HEK293 (cell line): ENCODE results near the gene MEIG1.

ENCODE experiments used
- CTCF ChIA-PET: fragments of 350-600 bp; formaldehyde crosslinking; extraction: SDS; loops from one replicate; lab custom pipeline; 2021; ENCODE audit warnings: antibody characterized with exemption; lab: Yijun Ruan, JAX
- POLR2A ChIA-PET: fragments of 300-600 bp; formaldehyde crosslinking; extraction: SDS; loops from one replicate; lab custom pipeline; 2020; ENCODE audit warnings: antibody characterized with exemption, inconsistent platforms; lab: Yijun Ruan, JAX
- H3K27ac ChIP-seq: fragments of 200-500 bp; sonication (Bioruptor generic); 2 replicates; pipeline ENCODE4 v1.5.1; 2014; ENCODE audit warnings: low read depth, low read length, control low read depth, inconsistent platforms; ENCODE audit errors: extremely low read depth
- H3K36me3 ChIP-seq, 2 experiments: fragments of 200-500 bp in 1 of 2; sonication (Bioruptor generic) in 1 of 2; 1 replicate in 1 of 2; 2 replicates in 1 of 2; pipeline ENCODE4 v1.5.1; 2014 to 2017; ENCODE audit warnings: inconsistent platforms in 2 of 2, low read length in 2 of 2; ENCODE audit not compliant: control insufficient read depth in 2 of 2, insufficient read depth in 1 of 2
- H3K4me1 ChIP-seq: fragments of 200-500 bp; sonication (Bioruptor generic); 2 replicates; pipeline ENCODE4 v1.5.1; 2014; ENCODE audit warnings: mild to moderate bottlenecking, low read length, inconsistent platforms; ENCODE audit not compliant: control insufficient read depth, insufficient read depth
- H3K4me3 ChIP-seq: 2 replicates; pipeline ENCODE4 v1.5.1; 2011; ENCODE audit warnings: low read depth, mild to moderate bottlenecking, control low read depth, low read length, moderate library complexity
- H3K9me3 ChIP-seq: fragments of 200-500 bp; sonication (Bioruptor generic); 2 replicates; pipeline ENCODE4 v1.5.1; 2014; ENCODE audit warnings: low read depth, low read length, inconsistent platforms; ENCODE audit not compliant: control insufficient read depth, insufficient read depth
- GLI4 ChIP-seq: fragments of 450-650 bp; formaldehyde crosslinking; IDR thresholded peaks from 2 replicates; pipeline ENCODE4 v1.5.1; 2016; ENCODE audit warnings: missing biosample characterization, missing genetic modification characterization
- GLIS1 ChIP-seq: fragments of 450-650 bp; formaldehyde crosslinking; IDR thresholded peaks from 2 replicates; pipeline ENCODE4 v1.5.1; 2016; ENCODE audit warnings: missing biosample characterization, missing genetic modification characterization
- IKZF3 ChIP-seq: fragments of 450-650 bp; IDR thresholded peaks from 2 replicates; pipeline ENCODE4 v1.5.0; 2018; ENCODE audit warnings: missing biosample characterization, mild to moderate bottlenecking, missing genetic modification characterization, moderate library complexity
- SETDB1 ChIP-seq: IDR thresholded peaks from one replicate; pipeline ENCODE4 v1.6.1; 2017; ENCODE audit warnings: mild to moderate bottlenecking, low read length, moderate library complexity, mixed read lengths; ENCODE audit not compliant: insufficient read length
- SP7 ChIP-seq: fragments of 450-650 bp; formaldehyde crosslinking; IDR thresholded peaks from 2 replicates; pipeline ENCODE4 v1.5.1; 2016; ENCODE audit warnings: missing biosample characterization, missing genetic modification characterization
- WT1 ChIP-seq: fragments of 450-650 bp; formaldehyde crosslinking; IDR thresholded peaks from 2 replicates; pipeline ENCODE4 v1.5.1; 2016; ENCODE audit warnings: missing biosample characterization, missing genetic modification characterization
- YY1 ChIP-seq: fragments of 450-650 bp; formaldehyde crosslinking; IDR thresholded peaks from 2 replicates; pipeline ENCODE4 v1.5.1; 2018; ENCODE audit warnings: missing biosample characterization, missing genetic modification characterization
- ZBTB17 ChIP-seq: fragments of 450-650 bp; formaldehyde crosslinking; IDR thresholded peaks from 2 replicates; pipeline ENCODE4 v1.5.1; 2016; ENCODE audit warnings: missing biosample characterization, missing genetic modification characterization
- ZFHX2 ChIP-seq: fragments of 450-650 bp; formaldehyde crosslinking; conservative IDR thresholded peaks from 2 replicates; pipeline ENCODE4 v1.5.1; 2016; ENCODE audit warnings: missing biosample characterization, missing genetic modification characterization
- ZFP69B ChIP-seq: fragments of 450-650 bp; formaldehyde crosslinking; IDR thresholded peaks from 2 replicates; pipeline ENCODE4 v1.5.1; 2016; ENCODE audit warnings: missing biosample characterization, missing genetic modification characterization
- ZNF157 ChIP-seq: fragments of 450-650 bp; formaldehyde crosslinking; IDR thresholded peaks from 2 replicates; pipeline ENCODE4 v1.5.1; 2016; ENCODE audit warnings: missing biosample characterization, missing genetic modification characterization
- ZNF202 ChIP-seq: fragments of 450-650 bp; formaldehyde crosslinking; IDR thresholded peaks from 2 replicates; pipeline ENCODE4 v1.5.1; 2016; ENCODE audit warnings: missing biosample characterization, missing genetic modification characterization, borderline replicate concordance
- ZNF239 ChIP-seq: fragments of 450-650 bp; formaldehyde crosslinking; IDR thresholded peaks from 2 replicates; pipeline ENCODE4 v1.5.1; 2016; ENCODE audit warnings: missing biosample characterization, missing genetic modification characterization
- ZNF266 ChIP-seq: fragments of 450-650 bp; formaldehyde crosslinking; IDR thresholded peaks from 2 replicates; pipeline ENCODE4 v1.5.1; 2016; ENCODE audit warnings: missing biosample characterization, missing genetic modification characterization, low read depth
- ZNF324 ChIP-seq: fragments of 450-650 bp; formaldehyde crosslinking; IDR thresholded peaks from 2 replicates; pipeline ENCODE4 v1.5.1; 2016; ENCODE audit warnings: missing biosample characterization, missing genetic modification characterization
- ZNF335 ChIP-seq: fragments of 450-650 bp; formaldehyde crosslinking; conservative IDR thresholded peaks from 2 replicates; pipeline ENCODE4 v1.5.1; 2016; ENCODE audit warnings: missing biosample characterization, missing genetic modification characterization
- ZNF529 ChIP-seq: fragments of 450-650 bp; formaldehyde crosslinking; IDR thresholded peaks from 2 replicates; pipeline ENCODE4 v1.5.1; 2017; ENCODE audit warnings: missing genetic modification characterization, missing biosample characterization; ENCODE audit not compliant: insufficient replicate concordance
- ZNF549 ChIP-seq: fragments of 450-650 bp; IDR thresholded peaks from 2 replicates; pipeline ENCODE4 v1.5.1; 2018; ENCODE audit warnings: missing biosample characterization, missing genetic modification characterization, mild to moderate bottlenecking, inconsistent platforms, moderate library complexity
- ZNF555 ChIP-seq: fragments of 450-650 bp; formaldehyde crosslinking; conservative IDR thresholded peaks from 2 replicates; pipeline ENCODE4 v1.5.1; 2017; ENCODE audit warnings: missing biosample characterization, mild to moderate bottlenecking, missing genetic modification characterization, inconsistent platforms
- ZNF560 ChIP-seq: fragments of 450-650 bp; formaldehyde crosslinking; IDR thresholded peaks from 2 replicates; pipeline ENCODE4 v1.5.1; 2017; ENCODE audit warnings: missing biosample characterization, missing genetic modification characterization, borderline replicate concordance
- ZNF585B ChIP-seq: fragments of 450-650 bp; formaldehyde crosslinking; IDR thresholded peaks from 2 replicates; pipeline ENCODE4 v1.5.1; 2016; ENCODE audit warnings: missing biosample characterization, missing genetic modification characterization
- ZNF624 ChIP-seq: fragments of 450-650 bp; formaldehyde crosslinking; IDR thresholded peaks from 2 replicates; pipeline ENCODE4 v1.5.1; 2017; ENCODE audit warnings: missing biosample characterization, missing genetic modification characterization
- ZNF629 ChIP-seq: fragments of 450-650 bp; formaldehyde crosslinking; IDR thresholded peaks from 2 replicates; pipeline ENCODE4 v1.5.1; 2017; ENCODE audit warnings: missing biosample characterization, missing genetic modification characterization
- ZNF658 ChIP-seq: fragments of 450-650 bp; formaldehyde crosslinking; IDR thresholded peaks from 2 replicates; pipeline ENCODE4; 2016; ENCODE audit warnings: missing biosample characterization, missing genetic modification characterization
- ZNF664 ChIP-seq: fragments of 450-650 bp; formaldehyde crosslinking; IDR thresholded peaks from 2 replicates; pipeline ENCODE4 v1.5.1; 2016; ENCODE audit warnings: missing biosample characterization, missing genetic modification characterization
- ZNF76 ChIP-seq: fragments of 450-650 bp; formaldehyde crosslinking; IDR thresholded peaks from 2 replicates; pipeline ENCODE4; 2016; ENCODE audit warnings: low read depth, missing biosample characterization, missing genetic modification characterization, borderline replicate concordance
- ZNF776 ChIP-seq: fragments of 450-650 bp; formaldehyde crosslinking; IDR thresholded peaks from 2 replicates; pipeline ENCODE4 v1.5.0; 2017; ENCODE audit warnings: missing biosample characterization, missing genetic modification characterization, borderline replicate concordance
- ZNF777 ChIP-seq: fragments of 450-650 bp; formaldehyde crosslinking; IDR thresholded peaks from 2 replicates; pipeline ENCODE4 v1.5.1; 2017; ENCODE audit warnings: missing biosample characterization, missing genetic modification characterization, borderline replicate concordance
- ZNF830 ChIP-seq: fragments of 450-650 bp; IDR thresholded peaks from 2 replicates; pipeline ENCODE4 v1.5.0; 2018; ENCODE audit warnings: missing biosample characterization, missing genetic modification characterization, low read depth, mild to moderate bottlenecking, moderate library complexity
- TF ChIP-seq, protein P1 (sequence below): fragments of 450-650 bp; formaldehyde crosslinking; IDR thresholded peaks from 2 replicates; pipeline ENCODE4 v1.5.1; 2017; ENCODE audit warnings: missing biosample characterization, missing genetic modification characterization
- TF ChIP-seq, protein P2 (sequence below): fragments of 450-650 bp; formaldehyde crosslinking; IDR thresholded peaks from 2 replicates; pipeline ENCODE4 v1.5.1; 2016; ENCODE audit warnings: missing biosample characterization, missing genetic modification characterization

MEIG1 gene

DNA sequence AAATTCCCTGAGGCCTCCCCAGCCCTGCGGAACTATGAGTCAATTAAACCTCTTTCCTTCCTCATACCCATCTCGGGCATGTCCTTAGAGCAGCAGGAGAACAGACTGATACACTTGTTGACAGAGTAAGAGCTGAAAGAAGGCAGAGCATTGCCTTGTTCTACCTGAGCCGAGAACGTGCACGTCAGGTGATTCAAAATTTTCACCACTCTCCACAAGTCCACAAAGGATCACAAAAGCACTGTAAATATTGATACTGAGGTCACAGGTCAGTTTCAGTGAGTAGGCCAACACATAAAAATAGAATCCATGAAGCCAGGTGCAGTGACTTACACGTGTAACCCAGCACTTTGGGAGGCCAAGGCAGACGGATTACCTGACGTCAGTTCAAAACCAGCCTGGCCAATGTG is 33.1 kb upstream of the MEIG1 start:
- Histone ChIP-seq H3K4me1 (no peaks in the 10 kb centered on the region), H3K36me3 (peaks cover 65 to 81% of the 10 kb centered on the region in 2 experiments), H3K4me3 (no peak overlapping the region), H3K9me3 (no peaks in the 10 kb centered on the region), H3K27ac (no peak overlapping the region)
- ChIA-PET POLR2A (no interaction called here), CTCF (no interaction called here)
- TF ChIP-seq ZNF555 (tag by site-specific recombination) (no peak), IKZF3 (no peak), ZFP69B (tag by site-specific recombination) (no peak), SP7 (tag by site-specific recombination) (no peak), ZNF624 (tag by site-specific recombination) (no peak), ZNF324 (no peak)

DNA sequence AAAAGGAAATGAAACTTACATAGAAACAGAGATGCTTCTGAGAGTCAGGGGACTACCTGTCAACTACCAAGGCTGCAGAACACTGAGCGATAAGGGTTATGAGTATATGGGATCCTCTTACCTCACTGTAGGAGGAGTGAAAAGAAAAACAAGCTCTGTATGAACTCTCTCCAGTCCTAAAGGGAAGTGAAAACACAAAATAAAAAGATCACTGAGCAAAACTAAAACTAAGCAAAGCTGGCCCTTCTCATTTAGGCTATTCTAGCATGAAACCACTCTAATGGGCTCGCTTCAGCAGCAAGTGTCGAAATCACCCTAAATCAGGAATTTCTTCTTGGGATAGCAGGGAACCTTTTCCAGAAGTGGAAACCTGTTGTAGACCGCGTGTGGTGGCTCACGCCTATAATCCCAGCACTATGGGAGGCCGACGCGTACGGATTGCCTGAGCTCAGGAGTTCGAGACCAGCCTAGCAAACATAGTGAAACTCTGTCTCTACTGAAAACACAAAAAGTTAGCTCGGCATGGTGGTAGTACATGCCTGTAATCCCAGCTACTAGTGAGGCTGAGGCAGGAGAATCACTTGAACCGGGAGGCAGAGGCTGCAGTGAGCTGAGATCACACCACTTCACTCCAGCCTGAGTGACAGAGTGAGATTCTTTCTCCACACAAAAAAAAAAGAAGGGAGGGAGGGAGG is 32.3 kb upstream of the MEIG1 start:
- POLR2A ChIA-PET = no interaction called here
- TF ChIP-seq ZNF239 (tag by site-specific recombination) (no peak), ZNF529 (no peak), ZNF658 (tag by site-specific recombination) (no peak), IKZF3 (no peak), WT1 (no peak), ZNF585B (tag by site-specific recombination) (no peak), ZBTB17 (tag by site-specific recombination) (no peak), ZNF560 (no peak), YY1 (tag by site-specific recombination) (no peak), ZNF777 (tag by site-specific recombination) (no peak)
- TF ChIP-seq, protein P1, sequence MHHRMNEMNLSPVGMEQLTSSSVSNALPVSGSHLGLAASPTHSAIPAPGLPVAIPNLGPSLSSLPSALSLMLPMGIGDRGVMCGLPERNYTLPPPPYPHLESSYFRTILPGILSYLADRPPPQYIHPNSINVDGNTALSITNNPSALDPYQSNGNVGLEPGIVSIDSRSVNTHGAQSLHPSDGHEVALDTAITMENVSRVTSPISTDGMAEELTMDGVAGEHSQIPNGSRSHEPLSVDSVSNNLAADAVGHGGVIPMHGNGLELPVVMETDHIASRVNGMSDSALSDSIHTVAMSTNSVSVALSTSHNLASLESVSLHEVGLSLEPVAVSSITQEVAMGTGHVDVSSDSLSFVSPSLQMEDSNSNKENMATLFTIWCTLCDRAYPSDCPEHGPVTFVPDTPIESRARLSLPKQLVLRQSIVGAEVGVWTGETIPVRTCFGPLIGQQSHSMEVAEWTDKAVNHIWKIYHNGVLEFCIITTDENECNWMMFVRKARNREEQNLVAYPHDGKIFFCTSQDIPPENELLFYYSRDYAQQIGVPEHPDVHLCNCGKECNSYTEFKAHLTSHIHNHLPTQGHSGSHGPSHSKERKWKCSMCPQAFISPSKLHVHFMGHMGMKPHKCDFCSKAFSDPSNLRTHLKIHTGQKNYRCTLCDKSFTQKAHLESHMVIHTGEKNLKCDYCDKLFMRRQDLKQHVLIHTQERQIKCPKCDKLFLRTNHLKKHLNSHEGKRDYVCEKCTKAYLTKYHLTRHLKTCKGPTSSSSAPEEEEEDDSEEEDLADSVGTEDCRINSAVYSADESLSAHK = no peak
- TF ChIP-seq, all 188 proteins: peak for 0
- Histone ChIP-seq H3K4me3 (no peak overlapping the region), H3K4me1 (no peaks in the 10 kb centered on the region), H3K9me3 (no peaks in the 10 kb centered on the region), H3K36me3 (peaks cover 67 to 81% of the 10 kb centered on the region in 2 experiments), H3K27ac (no peak overlapping the region)
- CTCF ChIA-PET = interaction anchor here (0.7 kb wide), 1 partner anchor 20 kb away, joined by 4 read pairs; no protein-coding TSS in a partner anchor

DNA sequence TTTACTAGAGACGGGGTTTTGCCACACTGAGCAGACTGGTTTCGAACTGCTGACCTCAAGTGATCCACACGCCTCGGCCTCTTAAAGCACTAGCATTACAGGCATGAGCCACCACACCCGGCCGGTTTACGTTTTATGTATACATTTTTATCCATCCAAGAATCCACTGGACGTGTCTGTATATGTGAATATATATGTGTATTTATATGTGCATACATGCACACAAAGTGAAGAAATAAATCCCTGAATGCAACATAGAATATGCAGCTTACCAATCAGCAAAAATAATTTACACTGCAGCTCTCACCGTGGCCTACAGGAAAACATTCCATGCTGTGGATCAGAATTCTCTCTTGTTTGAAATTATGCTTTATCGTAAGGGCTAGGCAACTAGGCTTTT is 28.6 kb upstream of the MEIG1 start:
- no peak for TF ChIP-seq GLI4 (tag by site-specific recombination)
- TF ChIP-seq, protein P2, sequence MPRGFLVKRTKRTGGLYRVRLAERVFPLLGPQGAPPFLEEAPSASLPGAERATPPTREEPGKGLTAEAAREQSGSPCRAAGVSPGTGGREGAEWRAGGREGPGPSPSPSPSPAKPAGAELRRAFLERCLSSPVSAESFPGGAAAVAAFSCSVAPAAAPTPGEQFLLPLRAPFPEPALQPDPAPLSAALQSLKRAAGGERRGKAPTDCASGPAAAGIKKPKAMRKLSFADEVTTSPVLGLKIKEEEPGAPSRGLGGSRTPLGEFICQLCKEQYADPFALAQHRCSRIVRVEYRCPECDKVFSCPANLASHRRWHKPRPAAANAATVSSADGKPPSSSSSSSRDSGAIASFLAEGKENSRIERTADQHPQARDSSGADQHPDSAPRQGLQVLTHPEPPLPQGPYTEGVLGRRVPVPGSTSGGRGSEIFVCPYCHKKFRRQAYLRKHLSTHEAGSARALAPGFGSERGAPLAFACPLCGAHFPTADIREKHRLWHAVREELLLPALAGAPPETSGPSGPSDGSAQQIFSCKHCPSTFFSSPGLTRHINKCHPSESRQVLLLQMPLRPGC (tag by site-specific recombination) = no peak
- no peak for TF ChIP-seq SETDB1
- no peak for TF ChIP-seq ZNF157
- no peak for TF ChIP-seq ZNF202 (tag by site-specific recombination)
- TF ChIP-seq ZNF549 (tag by site-specific recombination) = no peak
- TF ChIP-seq ZNF629 (tag by site-specific recombination) = no peak
- no peak for TF ChIP-seq ZNF664 (tag by site-specific recombination)
- TF ChIP-seq ZNF76 (tag by site-specific recombination) = no peak
- TF ChIP-seq GLIS1 (tag by site-specific recombination) = no peak
- TF ChIP-seq ZNF266 (tag by site-specific recombination) = no peak
- no peak for TF ChIP-seq ZNF830 (tag by site-specific recombination)
- TF ChIP-seq ZNF776 (tag by site-specific recombination) = no peak
- no peak for TF ChIP-seq ZNF335 (tag by site-specific recombination)
- TF ChIP-seq ZFHX2 (tag by site-specific recombination) = no peak
- TF ChIP-seq ZNF624 (tag by site-specific recombination) = no peak
- TF ChIP-seq, all 188 proteins: peak for 0
- Histone ChIP-seq H3K36me3 (peaks cover 71 to 85% of the 10 kb centered on the region in 2 experiments), H3K27ac (no peak overlapping the region), H3K9me3 (no peaks in the 10 kb centered on the region), H3K4me3 (no peak overlapping the region), H3K4me1 (no peaks in the 10 kb centered on the region)
- CTCF ChIA-PET = no interaction called here
- POLR2A ChIA-PET = no interaction called here
